IPS DF 6.9 (cell line): Measurements from ENCODE around the gene MFSD6.
"Not testable (repeated sequence)": the region's sequence is repeated elsewhere in the genome, so short reads cannot be mapped to it uniquely, and the experiment has no call there.

Source experiments
- DNase-seq: peaks from one replicate; pipeline ENCODE4 v3.0.0-alpha.2; 2013; ENCODE audit warnings: low read depth, low spot score
- H3K27ac ChIP-seq: one replicate; pipeline ENCODE4 v1.5.1; 2013; ENCODE audit warnings: low read length, control low read depth
- H3K27me3 ChIP-seq: 2 replicates; pipeline ENCODE4 v1.6.1; 2013; ENCODE audit warnings: mild to moderate bottlenecking, low read length; ENCODE audit not compliant: control insufficient read depth, insufficient read depth
- H3K36me3 ChIP-seq: 2 replicates; pipeline ENCODE4 v1.6.1; 2013; ENCODE audit warnings: low read length; ENCODE audit not compliant: control insufficient read depth, insufficient read depth
- H3K4me1 ChIP-seq: 2 replicates; pipeline ENCODE4 v1.6.1; 2013; ENCODE audit warnings: low read length; ENCODE audit not compliant: control insufficient read depth, insufficient read depth
- H3K4me3 ChIP-seq: 2 replicates; pipeline ENCODE4 v1.5.1; 2013; ENCODE audit warnings: mild to moderate bottlenecking, low read length
- H3K9me3 ChIP-seq: 2 replicates; pipeline ENCODE4 v1.6.1; 2013; ENCODE audit warnings: low read length, inconsistent platforms; ENCODE audit not compliant: control insufficient read depth, insufficient read depth
- WGBS: extraction: QIAGEN DNeasy Blood & Tissue Kit; methylation state at CpG from one replicate; pipeline ENCODE4 v1.1.7; 2013; ENCODE audit warnings: mixed read lengths, missing lambda C conversion rate; ENCODE audit not compliant: insufficient read length, insufficient coverage; 5-methylcytosine and 5-hydroxymethylcytosine counted together

The MFSD6 gene

GRCh38 chr2:190509895-190510294, 101.7 kb downstream of the MFSD6 start:
- not testable (repeated sequence) for H3K4me1 ChIP-seq, H3K9me3 ChIP-seq
- no CpG with 5 or more reads among the region's 5 CpGs for WGBS

GRCh38 chr2:190511104-190511503, 102.9 kb downstream of the MFSD6 start:
- Histone ChIP-seq H3K4me1 (no peaks in the 10 kb centered on the region), H3K36me3 (0 out of 2 replicates have a peak, but pooled peaks cover 2% of the 10 kb centered on the region), H3K4me3 (no peak overlapping the region), H3K9me3 (no peaks in the 10 kb centered on the region), H3K27me3 (no peaks in the 10 kb centered on the region), H3K27ac (no peak overlapping the region)
- no CpG with 5 or more reads among the region's 2 CpGs for WGBS
- DNase-seq: no peak

More at GRCh38 chr2:190509895-190510294, 101.7 kb downstream of the MFSD6 start:
- H3K27me3 ChIP-seq, H3K4me3 ChIP-seq, DNase-seq, H3K27ac ChIP-seq, H3K36me3 ChIP-seq: not testable (repeated sequence)

- Histone ChIP-seq H3K36me3 (0 out of 2 replicates have a peak, but pooled peaks cover 2% of the 10 kb centered on the region), H3K4me1 (no peaks in the 10 kb centered on the region), H3K9me3 (no peaks in the 10 kb centered on the region), H3K4me3 (no peak overlapping the region), H3K27me3 (no peaks in the 10 kb centered on the region), H3K27ac (no peak overlapping the region)
- no peak for DNase-seq
- no CpG with 5 or more reads among the region's 5 CpGs for whole genome bisulfite sequencing
Observed at GRCh38 chr2:190512539-190513095, 104.5 kb downstream of the MFSD6 start.

GRCh38 chr2:190513877-190514276, 105.7 kb downstream of the MFSD6 start:
- Histone ChIP-seq H3K27ac (no peak overlapping the region), H3K36me3 (0 out of 2 replicates have a peak, but pooled peaks cover 2% of the 10 kb centered on the region), H3K4me1 (no peaks in the 10 kb centered on the region), H3K27me3 (no peaks in the 10 kb centered on the region), H3K9me3 (no peaks in the 10 kb centered on the region), H3K4me3 (no peak overlapping the region)
- DNase-seq: no peak
- WGBS: no CpG with 5 or more reads among the region's 2 CpGs

- H3K4me3 ChIP-seq: no peak overlapping the region
- 0 out of 2 replicates have a peak, but pooled peaks cover 2% of the 10 kb centered on the region for H3K36me3 ChIP-seq
- DNase-seq: no peak
- WGBS: no CpG with 5 or more reads among the region's 1 CpG
- no peaks in the 10 kb centered on the region for H3K4me1 ChIP-seq
- no peaks in the 10 kb centered on the region for H3K27me3 ChIP-seq
- no peak overlapping the region for H3K27ac ChIP-seq
- no peaks in the 10 kb centered on the region for H3K9me3 ChIP-seq
Observed at GRCh38 chr2:190514676-190515075, 106.5 kb downstream of the MFSD6 start.

- no peaks in the 10 kb centered on the region for H3K27me3 ChIP-seq
- no peaks in the 10 kb centered on the region for H3K9me3 ChIP-seq
- H3K4me3 ChIP-seq: no peak overlapping the region
- H3K36me3 ChIP-seq: 0 out of 2 replicates have a peak, but pooled peaks cover 2% of the 10 kb centered on the region
- no peak overlapping the region for H3K27ac ChIP-seq
- WGBS: no CpG with 5 or more reads among the region's 1 CpG
- H3K4me1 ChIP-seq: no peaks in the 10 kb centered on the region
- no peak for DNase-seq
Observed at GRCh38 chr2:190515687-190516086, 107.5 kb downstream of the MFSD6 start.

- Histone ChIP-seq H3K4me1 (no peaks in the 10 kb centered on the region), H3K27ac (no peak overlapping the region), H3K4me3 (no peak overlapping the region), H3K36me3 (0 out of 2 replicates have a peak, but pooled peaks cover 2% of the 10 kb centered on the region), H3K27me3 (no peaks in the 10 kb centered on the region), H3K9me3 (no peaks in the 10 kb centered on the region)
- WGBS: no CpG with 5 or more reads among the region's 2 CpGs
- no peak for DNase-seq
Observed at GRCh38 chr2:190517468-190517867, 109.3 kb downstream of the MFSD6 start.

- no CpG with 5 or more reads among the region's 1 CpG for WGBS
Observed at GRCh38 chr2:190519975-190520767, 112.0 kb downstream of the MFSD6 start.

GRCh38 chr2:190524928-190525327, 116.8 kb downstream of the MFSD6 start:
- no peak overlapping the region for H3K27ac ChIP-seq
- no peaks in the 10 kb centered on the region for H3K27me3 ChIP-seq
- no peaks in the 10 kb centered on the region for H3K4me1 ChIP-seq
- no peak overlapping the region for H3K4me3 ChIP-seq
- H3K36me3 ChIP-seq: no peaks in the 10 kb centered on the region
- DNase-seq: no peak
- H3K9me3 ChIP-seq: no peaks in the 10 kb centered on the region

More at GRCh38 chr2:190519975-190520767, 112.0 kb downstream of the MFSD6 start:
- Histone ChIP-seq H3K4me3 (no peak overlapping the region), H3K27me3 (no peaks in the 10 kb centered on the region), H3K4me1 (no peaks in the 10 kb centered on the region), H3K9me3 (no peaks in the 10 kb centered on the region), H3K27ac (no peak overlapping the region), H3K36me3 (no peaks in the 10 kb centered on the region)
- no peak for DNase-seq

- WGBS: no CpG with 5 or more reads among the region's 4 CpGs
- Histone ChIP-seq H3K27ac (no peak overlapping the region), H3K27me3 (no peaks in the 10 kb centered on the region), H3K9me3 (no peaks in the 10 kb centered on the region), H3K4me3 (no peak overlapping the region), H3K36me3 (no peaks in the 10 kb centered on the region), H3K4me1 (no peaks in the 10 kb centered on the region)
- no peak for DNase-seq
Observed at GRCh38 chr2:190526105-190526750, 118.1 kb downstream of the MFSD6 start.
